H1 (cell line): Measurements from ENCODE around the gene CTNND2.

ENCODE experiments used
- JUND ChIP-seq: IDR thresholded peaks from 2 replicates; pipeline ENCODE4 v1.6.1; 2011; ENCODE audit warnings: mild to moderate bottlenecking, improper control_type of control experiment, low read length
- TF ChIP-seq, protein P1 (sequence below): IDR thresholded peaks from 2 replicates; pipeline ENCODE4 v1.6.1; 2012; ENCODE audit warnings: inconsistent platforms
- TF ChIP-seq, protein P2 (sequence below), 3 experiments: IDR thresholded peaks; 1 replicate in 2 of 3; 2 replicates in 1 of 3; pipeline versions ENCODE4 v1.5.1 to v1.6.1; 2011; ENCODE audit warnings: low read length in 3 of 3, mild to moderate bottlenecking in 3 of 3, inconsistent platforms in 2 of 3, low read depth in 1 of 3, moderate library complexity in 1 of 3; ENCODE audit not compliant: insufficient read depth in 1 of 3; ENCODE audit errors: control extremely low read depth in 1 of 3

DNA sequence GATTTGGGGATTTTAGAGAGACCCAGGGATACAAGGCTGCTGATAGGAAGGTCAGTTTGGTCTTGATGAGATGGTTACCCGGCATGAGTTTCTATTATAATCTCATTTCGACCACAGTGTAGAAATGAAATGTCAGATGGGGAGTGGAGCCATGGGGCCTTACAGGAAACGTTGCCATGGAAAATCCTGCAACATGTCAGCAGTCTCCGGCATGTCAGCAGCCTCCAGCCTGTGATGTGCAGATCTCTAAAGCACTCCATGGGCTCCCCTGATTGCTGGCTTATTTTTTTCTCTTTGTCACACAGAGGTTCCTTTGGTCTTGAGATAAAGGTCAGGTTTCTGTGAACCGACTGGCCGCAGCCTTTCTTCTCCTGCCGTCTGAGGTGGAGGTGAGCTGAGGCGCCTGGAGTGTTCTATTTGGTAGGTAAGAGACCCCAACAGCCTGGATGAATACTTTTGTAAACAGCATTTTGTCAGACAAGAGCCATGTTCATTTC lies 934.5 kb downstream of the CTNND2 start:
- TF ChIP-seq, protein P1, sequence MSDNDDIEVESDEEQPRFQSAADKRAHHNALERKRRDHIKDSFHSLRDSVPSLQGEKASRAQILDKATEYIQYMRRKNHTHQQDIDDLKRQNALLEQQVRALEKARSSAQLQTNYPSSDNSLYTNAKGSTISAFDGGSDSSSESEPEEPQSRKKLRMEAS, result no peak
- TF ChIP-seq, protein P2, sequence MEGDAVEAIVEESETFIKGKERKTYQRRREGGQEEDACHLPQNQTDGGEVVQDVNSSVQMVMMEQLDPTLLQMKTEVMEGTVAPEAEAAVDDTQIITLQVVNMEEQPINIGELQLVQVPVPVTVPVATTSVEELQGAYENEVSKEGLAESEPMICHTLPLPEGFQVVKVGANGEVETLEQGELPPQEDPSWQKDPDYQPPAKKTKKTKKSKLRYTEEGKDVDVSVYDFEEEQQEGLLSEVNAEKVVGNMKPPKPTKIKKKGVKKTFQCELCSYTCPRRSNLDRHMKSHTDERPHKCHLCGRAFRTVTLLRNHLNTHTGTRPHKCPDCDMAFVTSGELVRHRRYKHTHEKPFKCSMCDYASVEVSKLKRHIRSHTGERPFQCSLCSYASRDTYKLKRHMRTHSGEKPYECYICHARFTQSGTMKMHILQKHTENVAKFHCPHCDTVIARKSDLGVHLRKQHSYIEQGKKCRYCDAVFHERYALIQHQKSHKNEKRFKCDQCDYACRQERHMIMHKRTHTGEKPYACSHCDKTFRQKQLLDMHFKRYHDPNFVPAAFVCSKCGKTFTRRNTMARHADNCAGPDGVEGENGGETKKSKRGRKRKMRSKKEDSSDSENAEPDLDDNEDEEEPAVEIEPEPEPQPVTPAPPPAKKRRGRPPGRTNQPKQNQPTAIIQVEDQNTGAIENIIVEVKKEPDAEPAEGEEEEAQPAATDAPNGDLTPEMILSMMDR (IDR thresholded peaks at IDR 0.05; ENCODE audit: control extremely low read depth in 1 of 3, insufficient read depth in 1 of 3, low read depth in 1 of 3, low read length in 3 of 3), result no peak
- TF ChIP-seq JUND, result no peak
